ENCODE data around the gene TRIM65.

DNA sequence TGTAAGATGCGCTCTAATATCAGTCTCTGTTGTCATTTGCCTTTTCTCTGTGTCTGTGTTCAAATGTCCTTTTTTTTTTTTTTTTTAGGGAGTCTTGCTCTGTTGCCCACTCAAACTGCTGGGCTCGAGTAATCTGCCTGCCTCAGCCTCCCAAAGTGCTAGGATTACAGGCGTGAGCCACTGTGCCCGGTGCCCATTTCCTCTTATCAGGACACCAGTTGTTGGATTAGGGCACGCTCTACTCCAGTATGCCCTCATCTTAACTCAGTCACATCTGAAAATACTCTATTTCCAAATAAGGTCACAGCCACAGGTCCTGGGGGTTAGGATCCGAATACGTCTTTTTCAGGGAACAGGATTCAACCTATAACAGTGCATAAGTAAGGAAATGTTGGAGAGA is 16.5 kb downstream of the TRIM65 start:
- TF ChIP-seq, protein P1, sequence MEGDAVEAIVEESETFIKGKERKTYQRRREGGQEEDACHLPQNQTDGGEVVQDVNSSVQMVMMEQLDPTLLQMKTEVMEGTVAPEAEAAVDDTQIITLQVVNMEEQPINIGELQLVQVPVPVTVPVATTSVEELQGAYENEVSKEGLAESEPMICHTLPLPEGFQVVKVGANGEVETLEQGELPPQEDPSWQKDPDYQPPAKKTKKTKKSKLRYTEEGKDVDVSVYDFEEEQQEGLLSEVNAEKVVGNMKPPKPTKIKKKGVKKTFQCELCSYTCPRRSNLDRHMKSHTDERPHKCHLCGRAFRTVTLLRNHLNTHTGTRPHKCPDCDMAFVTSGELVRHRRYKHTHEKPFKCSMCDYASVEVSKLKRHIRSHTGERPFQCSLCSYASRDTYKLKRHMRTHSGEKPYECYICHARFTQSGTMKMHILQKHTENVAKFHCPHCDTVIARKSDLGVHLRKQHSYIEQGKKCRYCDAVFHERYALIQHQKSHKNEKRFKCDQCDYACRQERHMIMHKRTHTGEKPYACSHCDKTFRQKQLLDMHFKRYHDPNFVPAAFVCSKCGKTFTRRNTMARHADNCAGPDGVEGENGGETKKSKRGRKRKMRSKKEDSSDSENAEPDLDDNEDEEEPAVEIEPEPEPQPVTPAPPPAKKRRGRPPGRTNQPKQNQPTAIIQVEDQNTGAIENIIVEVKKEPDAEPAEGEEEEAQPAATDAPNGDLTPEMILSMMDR (IDR thresholded peaks at IDR 0.05; ENCODE audit: low read depth, low read length, poor library complexity, severe bottlenecking): no peak
- no peak for TF ChIP-seq EZH2phosphoT487 (IDR thresholded peaks at IDR 0.05; ENCODE audit: borderline replicate concordance, low read length)

Data from DOHH2 (cell line).